Measurements from ENCODE around the gene SLC26A2.

SLC26A2 gene

DNA sequence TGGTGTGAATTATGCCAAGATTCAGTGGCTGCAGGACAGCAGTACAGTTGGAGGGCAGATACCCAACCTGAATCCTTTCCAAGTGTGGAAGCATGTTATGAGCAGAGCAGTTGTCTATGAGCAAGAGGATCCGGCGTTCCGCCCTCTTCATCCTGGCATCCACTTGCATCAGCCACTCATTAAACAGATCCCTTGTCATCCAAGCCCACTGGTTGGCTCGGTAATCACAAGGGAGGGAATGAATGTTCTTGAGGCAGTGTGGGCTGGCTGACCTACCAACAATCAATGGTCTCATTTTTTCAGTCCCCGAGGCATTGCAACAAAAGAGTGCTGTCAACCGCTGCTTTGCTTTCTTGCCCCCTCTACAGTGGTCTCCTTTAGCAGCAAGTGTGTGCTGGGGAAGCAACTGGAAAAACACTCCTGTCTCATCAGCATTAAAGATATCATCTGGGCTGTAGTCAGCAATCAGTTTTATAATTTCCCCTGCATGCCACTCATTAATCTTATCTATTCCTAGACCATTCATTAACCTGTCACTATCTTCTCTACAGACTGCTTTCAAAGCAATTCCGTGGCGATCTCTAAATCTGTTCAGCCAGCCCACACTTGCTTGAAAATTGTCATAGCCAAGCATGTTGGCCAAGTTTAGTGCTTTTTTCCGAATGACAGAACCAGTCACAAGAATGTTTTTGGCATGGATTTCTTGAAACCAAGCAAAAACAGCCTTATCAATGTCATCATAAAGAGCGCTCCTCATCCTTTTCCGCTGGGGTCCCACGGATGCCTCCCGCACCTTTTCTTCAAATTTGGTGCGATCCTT lies 35.0 kb downstream of the SLC26A2 start:
- TF ChIP-seq, protein P1, sequence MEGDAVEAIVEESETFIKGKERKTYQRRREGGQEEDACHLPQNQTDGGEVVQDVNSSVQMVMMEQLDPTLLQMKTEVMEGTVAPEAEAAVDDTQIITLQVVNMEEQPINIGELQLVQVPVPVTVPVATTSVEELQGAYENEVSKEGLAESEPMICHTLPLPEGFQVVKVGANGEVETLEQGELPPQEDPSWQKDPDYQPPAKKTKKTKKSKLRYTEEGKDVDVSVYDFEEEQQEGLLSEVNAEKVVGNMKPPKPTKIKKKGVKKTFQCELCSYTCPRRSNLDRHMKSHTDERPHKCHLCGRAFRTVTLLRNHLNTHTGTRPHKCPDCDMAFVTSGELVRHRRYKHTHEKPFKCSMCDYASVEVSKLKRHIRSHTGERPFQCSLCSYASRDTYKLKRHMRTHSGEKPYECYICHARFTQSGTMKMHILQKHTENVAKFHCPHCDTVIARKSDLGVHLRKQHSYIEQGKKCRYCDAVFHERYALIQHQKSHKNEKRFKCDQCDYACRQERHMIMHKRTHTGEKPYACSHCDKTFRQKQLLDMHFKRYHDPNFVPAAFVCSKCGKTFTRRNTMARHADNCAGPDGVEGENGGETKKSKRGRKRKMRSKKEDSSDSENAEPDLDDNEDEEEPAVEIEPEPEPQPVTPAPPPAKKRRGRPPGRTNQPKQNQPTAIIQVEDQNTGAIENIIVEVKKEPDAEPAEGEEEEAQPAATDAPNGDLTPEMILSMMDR (IDR thresholded peaks at IDR 0.05; ENCODE audit: control insufficient read depth, extremely low read depth, insufficient read depth): no peak
- peak; percentile 87 for DNase-seq (ENCODE audit: low read depth)
- H3K4me3 ChIP-seq (ENCODE audit: low read depth, low read length): peak overlapping the region; percentile 37

DNA sequence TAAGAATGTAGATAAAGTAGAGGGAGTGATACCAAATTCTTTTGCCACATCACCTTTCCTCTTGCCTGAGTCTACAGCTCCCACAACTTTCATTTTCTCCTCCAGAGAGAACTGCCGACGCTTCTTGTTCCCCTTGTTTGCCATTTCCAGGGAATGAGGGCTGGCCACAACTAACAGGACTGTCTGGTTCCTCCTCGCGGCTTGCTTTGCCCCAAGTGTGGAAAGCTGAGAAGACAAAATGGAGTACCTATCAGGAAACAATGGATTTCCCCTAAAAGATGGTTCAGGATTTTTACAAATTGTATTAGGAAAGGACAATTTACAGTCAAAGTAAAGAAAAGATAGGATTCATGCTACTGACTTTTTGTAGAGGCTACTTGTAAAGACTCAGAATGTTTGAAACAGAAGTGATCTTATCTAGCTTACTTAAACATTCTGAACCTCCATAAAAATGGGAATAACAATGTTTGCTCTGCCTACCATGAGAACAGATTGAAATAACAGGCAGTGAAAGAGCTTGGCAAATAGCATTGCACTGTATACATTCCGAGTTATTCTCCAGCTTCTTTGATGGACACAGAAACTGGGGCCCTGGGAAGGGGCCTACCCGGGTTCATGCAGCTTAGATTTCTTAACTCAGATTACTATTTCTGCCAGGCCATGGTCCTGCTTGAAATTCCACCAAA lies 35.8 kb downstream of the SLC26A2 start:
- peak overlapping the region; percentile 37 for H3K4me3 ChIP-seq (ENCODE audit: low read depth, low read length)
- TF ChIP-seq, protein P1 (IDR thresholded peaks at IDR 0.05; ENCODE audit: control insufficient read depth, extremely low read depth, insufficient read depth): no peak
- peak; percentile 93 for DNase-seq (ENCODE audit: low read depth)

DNA sequence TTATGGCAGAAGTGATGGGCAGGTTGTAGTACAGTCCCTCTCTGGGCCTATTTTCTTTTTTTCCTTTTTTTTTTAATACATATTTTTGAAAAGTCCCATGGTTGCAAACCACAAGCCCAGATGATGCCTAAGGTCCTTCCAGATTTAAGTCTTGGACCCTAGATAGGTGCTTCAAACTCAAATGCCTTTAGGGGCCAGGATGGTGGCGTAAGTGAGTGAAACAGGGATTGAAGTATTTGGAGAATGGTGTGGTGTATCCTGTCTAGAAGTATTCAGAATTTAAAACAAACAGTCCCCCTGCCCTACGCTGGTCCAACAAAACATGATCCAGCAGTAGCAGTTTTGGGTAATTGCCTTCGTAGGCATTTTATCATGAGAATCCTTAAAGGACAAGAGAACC lies 37.7 kb downstream of the SLC26A2 start:
- TF ChIP-seq, protein P1 (IDR thresholded peaks at IDR 0.05; ENCODE audit: control insufficient read depth, extremely low read depth, insufficient read depth): no peak
- DNase-seq (ENCODE audit: low read depth): no peak
- H3K4me3 ChIP-seq (ENCODE audit: low read depth, low read length): no peak overlapping the region

DNA sequence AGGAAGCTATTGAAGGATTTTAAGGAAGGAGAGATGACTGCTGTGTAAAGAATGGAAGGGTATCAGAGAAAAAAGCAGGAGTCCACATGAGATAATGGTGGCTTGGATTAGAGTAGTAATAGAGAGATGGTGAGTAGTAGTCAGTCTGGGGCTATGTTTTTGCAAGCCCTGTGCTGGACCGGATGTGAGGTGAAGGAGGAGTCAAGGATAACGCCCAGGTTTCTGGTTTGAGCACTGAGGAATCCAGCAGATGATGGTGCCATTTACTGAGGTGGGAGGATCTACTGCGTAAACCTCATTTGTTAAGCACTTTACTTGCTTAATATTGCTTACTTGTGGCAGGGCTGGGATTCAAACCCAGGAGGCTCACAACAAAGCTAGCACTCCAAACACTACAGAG lies 38.8 kb downstream of the SLC26A2 start:
- TF ChIP-seq, protein P1 (IDR thresholded peaks at IDR 0.05; ENCODE audit: control insufficient read depth, extremely low read depth, insufficient read depth): no peak
- DNase-seq (ENCODE audit: low read depth): no peak
- peak overlapping the region; percentile 64 for H3K4me3 ChIP-seq (ENCODE audit: low read depth, low read length)

GRCh38 chr5:149999866-150000255 lies 39.3 kb downstream of the SLC26A2 start:
- TF ChIP-seq, protein P1 (IDR thresholded peaks at IDR 0.05; ENCODE audit: control insufficient read depth, extremely low read depth, insufficient read depth): no peak
- no peak for DNase-seq (ENCODE audit: low read depth)
- H3K4me3 ChIP-seq (ENCODE audit: low read depth, low read length): peak overlapping the region; percentile 64

- peak; percentile 92 for DNase-seq (ENCODE audit: low read depth)
- TF ChIP-seq, protein P1 (IDR thresholded peaks at IDR 0.05; ENCODE audit: control insufficient read depth, extremely low read depth, insufficient read depth): no peak
Measured at GRCh38 chr5:150000256-150000989, 39.9 kb downstream of the SLC26A2 start, which contains the start of the genes HMGXB3 and TIGD6. Gene HMGXB3 (plus strand): TSS chr5:150000739. CDS start chr5:150004853, 4,114 bp downstream. Gene TIGD6 (minus strand): TSS chr5:150000654. CDS start chr5:149996348, 4,306 bp downstream.

More at GRCh38 chr5:150000256-150000989, 39.9 kb downstream of the SLC26A2 start, which contains the start of the genes HMGXB3 and TIGD6:
- H3K4me3 ChIP-seq (ENCODE audit: low read depth, low read length): peak within 1 kb of the TSS; percentile 64
